BJ (cell line): Measurements from ENCODE around the gene PTX4. TPM values are rescaled to one million over a fixed set of nuclear protein-coding genes. Genes with fewer than 3 reads are reported as not detected.

ENCODE experiments used
- CTCF ChIA-PET: fragments of 350-600 bp; formaldehyde crosslinking; extraction: SDS; loops from one replicate; lab custom pipeline; 2021; ENCODE audit warnings: antibody characterized with exemption, inconsistent platforms; lab: Yijun Ruan, JAX
- POLR2A ChIA-PET: fragments of 300-600 bp; sonication (Branson Sonifier 250); formaldehyde crosslinking; extraction: SDS; loops from one replicate; lab custom pipeline; 2021; ENCODE audit warnings: antibody characterized with exemption; lab: Charles Lee
- DNase-seq: peaks from one replicate; pipeline ENCODE4 v3.0.0-alpha.2; 2011; ENCODE audit warnings: low read depth
- H3K27me3 ChIP-seq: 2 replicates; pipeline ENCODE4 v1.6.0; 2011; ENCODE audit warnings: low read length; ENCODE audit not compliant: control insufficient read depth, insufficient read depth
- H3K36me3 ChIP-seq: 2 replicates; pipeline ENCODE4 v1.5.1; 2011; ENCODE audit warnings: low read length; ENCODE audit not compliant: control insufficient read depth, insufficient read depth
- H3K4me3 ChIP-seq: 2 replicates; pipeline ENCODE4 v1.5.1; 2011; ENCODE audit warnings: low read depth, mild to moderate bottlenecking, control low read depth, low read length
- polyA plus RNA-seq: library from polyadenylated mRNA; depleted of rRNA; stranded (reverse); fragments of >200 nt; gene quantifications from 2 replicates; pipeline ENCODE4 v1.2.3, GENCODE V29; 2011
- TF ChIP-seq, protein P1 (sequence below): IDR thresholded peaks from 2 replicates; pipeline ENCODE4 v1.5.1; 2011; ENCODE audit warnings: low read depth, mild to moderate bottlenecking, control low read depth, inconsistent platforms, low read length, moderate library complexity; ENCODE audit not compliant: insufficient read depth

The PTX4 gene
- polyA plus RNA-seq, 1 experiment: not detected

DNA sequence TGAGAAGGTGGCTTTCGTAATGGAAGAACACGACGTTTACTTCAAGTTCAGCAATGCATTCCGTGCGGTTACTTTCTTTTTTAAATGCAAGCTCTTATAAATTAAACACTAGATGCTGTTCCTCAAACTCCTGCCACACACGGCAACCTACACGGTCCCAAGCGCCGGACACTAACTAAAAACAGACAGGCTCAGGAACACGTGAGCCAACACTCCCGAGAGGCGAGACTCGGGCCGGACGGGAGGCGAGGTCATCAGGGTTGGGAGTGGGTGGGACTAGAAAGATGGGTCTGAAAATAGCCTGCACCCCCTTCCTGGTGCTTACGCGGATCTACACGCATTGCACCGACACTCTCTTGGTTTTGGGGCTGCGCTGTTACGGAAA, 20.3 kb downstream of the PTX4 start:
- no peak overlapping the region for H3K4me3 ChIP-seq
- TF ChIP-seq, protein P1, sequence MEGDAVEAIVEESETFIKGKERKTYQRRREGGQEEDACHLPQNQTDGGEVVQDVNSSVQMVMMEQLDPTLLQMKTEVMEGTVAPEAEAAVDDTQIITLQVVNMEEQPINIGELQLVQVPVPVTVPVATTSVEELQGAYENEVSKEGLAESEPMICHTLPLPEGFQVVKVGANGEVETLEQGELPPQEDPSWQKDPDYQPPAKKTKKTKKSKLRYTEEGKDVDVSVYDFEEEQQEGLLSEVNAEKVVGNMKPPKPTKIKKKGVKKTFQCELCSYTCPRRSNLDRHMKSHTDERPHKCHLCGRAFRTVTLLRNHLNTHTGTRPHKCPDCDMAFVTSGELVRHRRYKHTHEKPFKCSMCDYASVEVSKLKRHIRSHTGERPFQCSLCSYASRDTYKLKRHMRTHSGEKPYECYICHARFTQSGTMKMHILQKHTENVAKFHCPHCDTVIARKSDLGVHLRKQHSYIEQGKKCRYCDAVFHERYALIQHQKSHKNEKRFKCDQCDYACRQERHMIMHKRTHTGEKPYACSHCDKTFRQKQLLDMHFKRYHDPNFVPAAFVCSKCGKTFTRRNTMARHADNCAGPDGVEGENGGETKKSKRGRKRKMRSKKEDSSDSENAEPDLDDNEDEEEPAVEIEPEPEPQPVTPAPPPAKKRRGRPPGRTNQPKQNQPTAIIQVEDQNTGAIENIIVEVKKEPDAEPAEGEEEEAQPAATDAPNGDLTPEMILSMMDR: no peak
- DNase-seq: no peak
- CTCF ChIA-PET: no interaction called here
- POLR2A ChIA-PET: no interaction called here
- H3K36me3 ChIP-seq: no peaks in the 10 kb centered on the region
- no peaks in the 10 kb centered on the region for H3K27me3 ChIP-seq

DNA sequence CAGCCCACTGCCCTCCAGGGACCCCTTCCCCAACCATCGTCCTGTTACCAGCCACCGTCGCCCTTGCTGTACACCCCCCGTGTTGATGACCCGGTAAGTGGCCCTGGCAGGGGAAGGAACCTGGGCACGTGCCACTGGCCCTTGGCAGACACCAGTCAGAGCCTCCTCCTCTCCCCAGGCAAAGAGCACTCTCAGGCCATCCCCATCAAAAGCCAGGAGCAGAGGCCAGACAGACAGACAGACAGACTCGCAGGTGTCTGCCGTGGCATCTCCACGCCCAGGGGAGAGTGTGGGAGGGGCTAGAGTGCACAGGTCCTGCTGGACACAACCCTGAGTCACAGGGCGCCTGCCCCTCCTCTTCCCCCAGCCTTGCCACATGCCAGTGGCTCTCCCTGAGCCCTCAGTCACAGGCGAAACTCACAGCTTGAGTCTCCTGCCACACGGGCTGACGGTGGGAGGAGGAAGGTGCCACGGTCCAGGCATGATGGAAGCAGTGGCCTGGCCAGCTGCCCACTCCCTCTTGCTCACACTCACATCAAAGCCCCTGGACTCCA, 21.7 kb downstream of the PTX4 start:
- no peak overlapping the region for H3K4me3 ChIP-seq
- H3K36me3 ChIP-seq: no peaks in the 10 kb centered on the region; the same call in 1 of the 2 replicates
- ChIA-PET POLR2A (no interaction called here), CTCF (no interaction called here)
- TF ChIP-seq, protein P1: no peak
- no peaks in the 10 kb centered on the region for H3K27me3 ChIP-seq
- DNase-seq: no peak

DNA sequence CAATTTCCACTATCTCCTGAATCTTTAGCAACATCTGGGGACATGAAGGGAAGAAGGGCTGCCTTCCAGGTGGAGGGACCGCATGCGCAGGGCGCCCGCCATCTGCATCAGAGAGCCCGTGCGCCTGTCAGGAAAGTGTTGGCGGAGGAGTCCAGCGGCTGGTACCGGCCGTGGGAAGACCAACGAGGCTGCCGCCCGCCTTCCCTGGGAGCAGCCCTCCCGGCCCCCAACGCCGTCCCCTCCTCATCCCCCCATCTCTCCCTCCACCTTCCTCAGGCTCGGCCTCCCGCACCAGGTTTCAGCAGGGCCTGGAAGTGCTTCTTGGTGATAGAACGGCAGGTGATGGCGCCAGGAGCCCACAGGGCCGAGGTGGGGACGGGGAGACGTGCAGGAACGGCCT, 22.7 kb downstream of the PTX4 start:
- Histone ChIP-seq H3K27me3 (no peaks in the 10 kb centered on the region), H3K4me3 (no peak overlapping the region), H3K36me3 (no peaks in the 10 kb centered on the region; the same call in 1 of the 2 replicates)
- no peak for DNase-seq
- ChIA-PET CTCF (no interaction called here), POLR2A (no interaction called here)
- TF ChIP-seq, protein P1: no peak

DNA sequence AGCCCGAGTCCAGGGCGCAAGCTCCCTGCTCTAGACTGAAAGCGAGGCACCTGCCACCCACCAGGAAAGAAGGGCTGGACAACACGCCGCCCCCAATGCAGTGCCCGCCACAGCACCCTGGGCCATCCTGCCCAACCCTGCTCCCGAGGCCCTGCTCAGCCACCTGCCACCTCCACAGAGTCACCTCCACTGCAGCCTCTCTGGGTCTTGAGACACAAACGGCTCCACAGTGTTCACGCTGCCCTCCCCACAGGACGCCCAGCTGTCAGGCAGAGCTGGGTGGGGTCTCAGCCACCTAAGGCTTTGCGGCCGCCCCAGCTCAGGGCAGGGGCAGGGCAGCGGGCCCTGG, 23.2 kb downstream of the PTX4 start:
- POLR2A ChIA-PET: no interaction called here
- Histone ChIP-seq H3K36me3 (peaks cover under 1% of the 10 kb centered on the region; the same call in 1 of the 2 replicates), H3K27me3 (no peaks in the 10 kb centered on the region), H3K4me3 (no peak overlapping the region)
- TF ChIP-seq, protein P1: no peak
- DNase-seq: no peak
- CTCF ChIA-PET: interaction anchor here (0.6 kb wide), 1 partner anchor 99 kb away, joined by 3 read pairs; no protein-coding TSS in a partner anchor

DNA sequence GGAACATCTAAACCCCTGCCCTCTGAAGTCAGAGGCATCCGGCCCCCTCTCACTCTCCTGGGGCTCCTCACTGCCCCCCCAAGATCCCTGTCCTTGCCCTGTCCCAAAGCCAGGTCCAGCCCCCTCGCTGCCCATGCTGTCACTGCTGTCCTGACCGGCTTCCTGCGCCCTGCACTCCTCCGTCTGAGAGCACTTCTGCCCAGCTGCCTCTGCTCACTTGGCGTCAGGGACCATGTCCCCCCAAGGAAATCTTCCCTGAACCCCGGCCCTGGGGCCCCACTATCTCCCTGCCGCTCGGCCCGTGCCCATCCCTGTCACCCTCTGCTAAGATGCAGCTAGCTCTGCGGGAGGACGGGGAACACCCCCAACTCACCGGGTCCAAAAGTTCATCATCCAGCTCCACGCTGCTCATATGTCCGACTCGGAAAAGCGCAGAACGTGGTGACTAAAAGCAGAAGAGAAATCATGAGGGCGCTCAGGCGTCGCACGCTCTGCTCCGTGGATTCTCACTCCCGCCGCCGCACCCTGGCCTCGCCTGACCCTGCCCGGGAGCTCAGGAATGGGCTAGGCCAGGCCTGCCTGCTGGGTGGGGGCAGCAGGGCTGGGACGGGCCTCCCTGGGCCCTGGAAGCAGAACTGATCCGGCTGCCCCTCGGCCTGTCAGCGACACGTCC, 23.7 kb downstream of the PTX4 start:
- DNase-seq: no peak
- TF ChIP-seq, protein P1: no peak
- peaks cover 4% of the 10 kb centered on the region; the same call in 1 of the 2 replicates for H3K36me3 ChIP-seq
- H3K4me3 ChIP-seq: no peak overlapping the region
- CTCF ChIA-PET: interaction anchor here (0.6 to 1.1 kb wide), 3 partner anchors 98 to 241 kb away, joined by 3 to 4 read pairs (median 3); partner anchors contain the start of gene MAPK8IP3
- H3K27me3 ChIP-seq: no peaks in the 10 kb centered on the region
- POLR2A ChIA-PET: no interaction called here
